Prostate gland (tissue), 2 donors: ENCODE results near the gene TIGD1. TPM values are rescaled to one million over a fixed set of nuclear protein-coding genes. Genes with fewer than 3 reads are reported as not detected.
"Not testable (repeated sequence)": the region's sequence is repeated elsewhere in the genome, so short reads cannot be mapped to it uniquely, and the experiment has no call there.

ENCODE experiments used
- DNase-seq: peaks from one replicate; pipeline ENCODE4 v3.0.0-alpha.2; 2019; ENCODE audit warnings: low spot score
- H3K27ac ChIP-seq, 2 donors: fragments of 200-600 bp; sonication (generic); 2 replicates each; pipeline ENCODE4 v1.5.1; 2017 to 2019
- H3K27me3 ChIP-seq: fragments of 200-600 bp; sonication (generic); replicated peaks from 2 replicates; pipeline ENCODE4 v1.5.1; 2019; ENCODE audit not compliant: insufficient read depth
- H3K36me3 ChIP-seq, 2 donors: fragments of 200-600 bp; sonication (generic); 1 replicate in 1 of 2; 2 replicates in 1 of 2; pipeline versions ENCODE4 v1.5.1 to v1.8.1; 2017 to 2019
- H3K4me1 ChIP-seq: fragments of 200-600 bp; sonication (generic); replicated peaks from 2 replicates; pipeline ENCODE4 v1.5.1; 2019
- H3K4me3 ChIP-seq, 2 donors: fragments of 200-600 bp; sonication (generic); 2 replicates each; pipeline ENCODE4 v1.5.1; 2017 to 2019
- H3K9me3 ChIP-seq: fragments of 200-600 bp; sonication (generic); 2 replicates; pipeline ENCODE4 v1.5.1; 2017
- POLR2A ChIP-seq: fragments of 450-650 bp; IDR thresholded peaks from one replicate; pipeline ENCODE4 v1.6.1; 2016; ENCODE audit warnings: antibody characterized with exemption, mild to moderate bottlenecking
- POLR2AphosphoS5 ChIP-seq: sonication (generic); formaldehyde crosslinking; IDR thresholded peaks from one replicate; pipeline ENCODE4 v1.6.1; 2017; ENCODE audit warnings: antibody characterized with exemption
- WGBS: methylation state at CpG from one replicate; pipeline ENCODE4 v1.1.5; 2018; 5-methylcytosine and 5-hydroxymethylcytosine counted together
- intact Hi-C: fragments of 100-400 bp; cut with DNase I; formaldehyde crosslinking; loops from one replicate; pipeline ENCODE4 v1.14.2; 2022
- total RNA-seq, 2 donors: library from RNA; depleted of rRNA; stranded (reverse); fragments of >200 nt; gene quantifications; one replicate each; pipeline ENCODE4 v1.1.0, GENCODE V29; 2016
- TF ChIP-seq, protein P1 (sequence below), 4 experiments: fragments of 200-600 bp in 2 of 4; fragments of 450-650 bp in 2 of 4; sonication (generic) in 2 of 4; IDR thresholded peaks; 1 replicate in 3 of 4; 2 replicates in 1 of 4; pipeline ENCODE4 v1.5.1; 2016 to 2019; ENCODE audit warnings: antibody characterized with exemption in 4 of 4, mild to moderate bottlenecking in 2 of 4, moderate library complexity in 2 of 4

The TIGD1 gene
- total RNA-seq, 2 donors from 2014 or later, result 2.6 to 4.9 TPM

DNA sequence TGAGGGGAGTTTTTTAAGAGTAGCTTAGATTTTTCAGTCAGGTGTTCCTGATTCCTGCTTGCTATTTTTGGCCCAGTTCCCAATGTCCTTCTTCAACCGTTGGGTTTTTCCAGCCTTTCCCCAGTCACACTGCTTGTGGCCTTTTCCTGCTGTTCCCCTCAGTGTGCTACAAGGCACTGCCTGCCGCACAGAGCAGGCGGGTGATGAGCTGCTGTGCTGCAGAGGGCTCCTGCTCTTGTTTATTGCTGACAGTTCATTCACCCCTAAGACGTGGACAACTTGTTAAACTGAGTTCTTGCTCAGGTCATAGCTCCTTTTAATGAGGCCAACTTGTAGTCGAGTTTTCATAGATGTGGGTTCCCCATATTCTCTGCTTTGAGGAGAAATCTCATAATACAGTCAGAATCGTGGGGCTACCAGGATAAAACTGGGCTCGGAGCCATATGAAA, 20.7 kb upstream of the TIGD1 start:
- DNase-seq, result no peak
- Histone ChIP-seq H3K27me3 (no peaks in the 10 kb centered on the region), H3K4me1 (no peaks in the 10 kb centered on the region), H3K9me3 (no peaks in the 10 kb centered on the region), H3K36me3 (peaks cover 13 to 23% of the 10 kb centered on the region in 2 donors), H3K27ac (no peak overlapping the region), H3K4me3 (no peak overlapping the region)
- TF ChIP-seq, protein P1, sequence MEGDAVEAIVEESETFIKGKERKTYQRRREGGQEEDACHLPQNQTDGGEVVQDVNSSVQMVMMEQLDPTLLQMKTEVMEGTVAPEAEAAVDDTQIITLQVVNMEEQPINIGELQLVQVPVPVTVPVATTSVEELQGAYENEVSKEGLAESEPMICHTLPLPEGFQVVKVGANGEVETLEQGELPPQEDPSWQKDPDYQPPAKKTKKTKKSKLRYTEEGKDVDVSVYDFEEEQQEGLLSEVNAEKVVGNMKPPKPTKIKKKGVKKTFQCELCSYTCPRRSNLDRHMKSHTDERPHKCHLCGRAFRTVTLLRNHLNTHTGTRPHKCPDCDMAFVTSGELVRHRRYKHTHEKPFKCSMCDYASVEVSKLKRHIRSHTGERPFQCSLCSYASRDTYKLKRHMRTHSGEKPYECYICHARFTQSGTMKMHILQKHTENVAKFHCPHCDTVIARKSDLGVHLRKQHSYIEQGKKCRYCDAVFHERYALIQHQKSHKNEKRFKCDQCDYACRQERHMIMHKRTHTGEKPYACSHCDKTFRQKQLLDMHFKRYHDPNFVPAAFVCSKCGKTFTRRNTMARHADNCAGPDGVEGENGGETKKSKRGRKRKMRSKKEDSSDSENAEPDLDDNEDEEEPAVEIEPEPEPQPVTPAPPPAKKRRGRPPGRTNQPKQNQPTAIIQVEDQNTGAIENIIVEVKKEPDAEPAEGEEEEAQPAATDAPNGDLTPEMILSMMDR (IDR thresholded peaks at IDR 0.05), result no peak
- no peak for TF ChIP-seq POLR2A
- TF ChIP-seq POLR2AphosphoS5, result no peak
- WGBS, result 62% methylated on average over 7 of the region's 7 CpGs
- intact Hi-C loops, result no loop called here

DNA sequence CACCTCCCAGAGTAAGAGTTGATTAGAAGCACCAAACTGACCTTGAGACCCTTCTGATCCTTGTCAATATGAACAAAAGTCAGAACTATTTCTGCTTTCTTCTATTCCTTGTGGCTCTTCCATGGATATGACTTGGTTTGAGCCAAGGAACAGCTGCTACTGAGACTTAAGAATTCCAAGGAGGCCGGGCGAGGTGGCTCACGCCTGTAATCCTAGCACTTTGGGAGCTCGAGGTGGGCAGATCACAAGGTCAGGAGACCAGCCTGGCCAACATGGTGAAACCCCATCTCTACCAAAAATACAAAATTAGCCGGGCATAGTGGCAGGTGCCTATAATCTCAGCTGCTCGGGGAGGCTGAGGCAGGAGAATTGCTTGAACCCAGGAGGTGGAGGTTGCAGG, 20.1 kb upstream of the TIGD1 start:
- peaks cover 13 to 26% of the 10 kb centered on the region in 2 donors for H3K36me3 ChIP-seq
- not testable (repeated sequence) for H3K27ac ChIP-seq
- WGBS, result 92% methylated on average over 6 of the region's 6 CpGs

DNA sequence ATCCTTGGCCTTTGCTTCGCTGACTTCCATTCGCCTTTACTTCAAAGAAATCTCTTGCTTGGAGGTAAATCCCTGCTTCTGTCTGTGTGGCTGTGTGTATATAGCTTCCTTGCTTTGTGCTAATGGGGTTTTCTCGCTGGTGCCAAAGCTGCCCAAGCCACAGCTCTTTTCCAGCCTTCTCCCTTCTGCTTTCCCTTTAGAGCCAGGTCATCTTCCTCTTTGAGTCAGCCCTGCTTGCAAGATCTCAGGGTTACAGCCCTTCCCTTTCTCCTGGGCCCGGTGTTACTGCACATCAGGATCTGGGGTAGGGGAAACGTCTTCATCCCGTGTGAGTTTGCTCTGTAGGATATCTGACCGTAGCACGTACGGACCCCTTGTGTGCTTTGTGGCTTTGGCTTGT, 19.2 kb upstream of the TIGD1 start:
- H3K4me3 ChIP-seq, result no peak overlapping the region
- H3K4me1 ChIP-seq, result no peaks in the 10 kb centered on the region
- 93% methylated on average over 9 of the region's 9 CpGs for WGBS
- no peak for DNase-seq
- no peaks in the 10 kb centered on the region for H3K9me3 ChIP-seq
- H3K27me3 ChIP-seq, result no peaks in the 10 kb centered on the region
- peaks cover 18 to 26% of the 10 kb centered on the region in 2 donors for H3K36me3 ChIP-seq
- TF ChIP-seq, protein P1 (IDR thresholded peaks at IDR 0.05), result no peak
- TF ChIP-seq POLR2A, result no peak
- TF ChIP-seq POLR2AphosphoS5, result no peak
- no peak overlapping the region for H3K27ac ChIP-seq
- intact Hi-C loops, result no loop called here

More for the DNA sequence above, 20.1 kb upstream of the TIGD1 start:
- H3K4me3 ChIP-seq, H3K9me3 ChIP-seq, H3K4me1 ChIP-seq, DNase-seq, H3K27me3 ChIP-seq, intact Hi-C loops: not testable (repeated sequence)

DNA sequence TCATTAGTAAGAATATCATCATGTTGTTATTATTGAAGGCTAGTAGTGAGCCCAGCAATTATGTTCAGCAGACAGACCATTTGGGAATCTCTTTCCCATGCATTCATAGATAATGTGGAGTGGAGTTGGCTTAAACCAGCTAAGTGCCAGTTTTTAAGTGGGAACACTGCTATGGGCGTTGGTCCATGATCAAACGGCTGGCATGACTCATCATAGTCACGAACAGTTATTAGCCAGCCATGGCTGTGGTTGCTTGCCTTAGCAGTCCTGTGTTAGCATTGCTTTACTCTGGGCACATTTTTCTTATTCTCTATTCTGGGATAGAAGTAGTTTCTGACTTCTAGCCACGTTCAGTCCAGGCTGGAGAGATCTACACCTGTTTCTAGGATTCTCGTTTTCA, 17.8 kb upstream of the TIGD1 start:
- TF ChIP-seq POLR2A, result no peak
- no peak for TF ChIP-seq POLR2AphosphoS5
- TF ChIP-seq, protein P1 (IDR thresholded peaks at IDR 0.05), result no peak
- H3K27ac ChIP-seq, result no peak overlapping the region
- H3K36me3 ChIP-seq, result peaks cover 18 to 26% of the 10 kb centered on the region in 2 donors
- intact Hi-C loops, result no loop called here
- H3K9me3 ChIP-seq, result no peaks in the 10 kb centered on the region
- no peak overlapping the region for H3K4me3 ChIP-seq
- no peaks in the 10 kb centered on the region for H3K27me3 ChIP-seq
- no peak for DNase-seq
- no peaks in the 10 kb centered on the region for H3K4me1 ChIP-seq
- 65% methylated on average over 5 of the region's 5 CpGs for WGBS

DNA sequence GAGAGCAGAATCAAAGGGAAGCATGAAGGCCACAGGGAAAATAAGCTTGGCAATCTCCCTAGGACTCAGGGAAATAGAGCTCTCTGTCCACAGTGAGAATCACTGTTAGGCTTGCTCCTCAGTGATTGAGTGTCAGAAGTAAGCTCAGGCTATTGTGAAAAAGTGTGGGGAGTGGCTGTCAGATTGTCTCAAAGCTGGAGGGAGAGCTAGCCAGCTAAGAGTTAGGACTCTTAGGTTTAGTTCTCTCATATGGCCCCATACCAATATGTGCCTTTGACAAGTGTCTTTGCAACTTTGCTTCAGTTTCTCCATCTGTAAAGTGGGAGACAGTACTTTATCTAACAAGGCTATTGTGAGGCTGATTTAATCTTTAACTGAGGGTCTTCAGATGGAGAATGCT, 17.4 kb upstream of the TIGD1 start:
- DNase-seq, result no peak
- Histone ChIP-seq H3K4me1 (no peaks in the 10 kb centered on the region), H3K4me3 (no peak overlapping the region), H3K27ac (no peak overlapping the region), H3K27me3 (no peaks in the 10 kb centered on the region), H3K9me3 (no peaks in the 10 kb centered on the region), H3K36me3 (peaks cover 18 to 26% of the 10 kb centered on the region in 2 donors)
- TF ChIP-seq POLR2AphosphoS5 (no peak), POLR2A (no peak)
- TF ChIP-seq, protein P1 (IDR thresholded peaks at IDR 0.05), result no peak
- intact Hi-C loops, result no loop called here
